ENCODE measurements around the gene GNPAT.

Gene GNPAT

GRCh38 chr1:231194843-231195516 is 46.0 kb upstream of the GNPAT start:
- Histone ChIP-seq H3K9me3 (ENCODE audit: insufficient read depth, low read length) (no peaks in the 10 kb centered on the region), H3K4me2 (ENCODE audit: low read length) (no peak overlapping the region), H3K9ac (ENCODE audit: low read length) (no peak overlapping the region), H3K4me1 (ENCODE audit: low read length) (no peaks in the 10 kb centered on the region), H4K20me1 (ENCODE audit: insufficient read depth, low read length) (no peaks in the 10 kb centered on the region), H3K4me3 (ENCODE audit: low read length) (no peak overlapping the region), H3K36me3 (replicated peaks; ENCODE audit: low read depth, low read length) (no peaks in the 10 kb centered on the region), H2AFZ (ENCODE audit: low read depth, low read length) (no peak overlapping the region), H3K27me3 (ENCODE audit: low read depth, low read length) (peaks cover 9% of the 10 kb centered on the region), H3K27ac (ENCODE audit: low read length) (no peak overlapping the region), H3K79me2 (ENCODE audit: low read length) (no peaks in the 10 kb centered on the region)
- TF ChIP-seq CTCF (IDR thresholded peaks at IDR 0.05; ENCODE audit: low read depth, low read length) (no peak), EZH2phosphoT487 (IDR thresholded peaks at IDR 0.05; ENCODE audit: low read depth) (no peak)

GRCh38 chr1:231196307-231196706 is 44.7 kb upstream of the GNPAT start:
- H3K4me1 ChIP-seq (ENCODE audit: low read length): no peaks in the 10 kb centered on the region
- no peaks in the 10 kb centered on the region for H3K79me2 ChIP-seq (ENCODE audit: low read length)
- no peak overlapping the region for H3K9ac ChIP-seq (ENCODE audit: low read length)
- no peak overlapping the region for H3K4me3 ChIP-seq (ENCODE audit: low read length)
- H3K4me2 ChIP-seq (ENCODE audit: low read length): no peak overlapping the region
- no peak overlapping the region for H2AFZ ChIP-seq (ENCODE audit: low read depth, low read length)
- peaks cover 23% of the 10 kb centered on the region for H3K27me3 ChIP-seq (ENCODE audit: low read depth, low read length)
- no peaks in the 10 kb centered on the region for H3K9me3 ChIP-seq (ENCODE audit: insufficient read depth, low read length)
- TF ChIP-seq CTCF (IDR thresholded peaks at IDR 0.05; ENCODE audit: low read depth, low read length) (no peak), EZH2phosphoT487 (IDR thresholded peaks at IDR 0.05; ENCODE audit: low read depth) (no peak)
- H4K20me1 ChIP-seq (ENCODE audit: insufficient read depth, low read length): no peaks in the 10 kb centered on the region
- no peaks in the 10 kb centered on the region for H3K36me3 ChIP-seq (replicated peaks; ENCODE audit: low read depth, low read length)
- H3K27ac ChIP-seq (ENCODE audit: low read length): no peak overlapping the region

- Histone ChIP-seq H3K36me3 (replicated peaks; ENCODE audit: low read depth, low read length) (no peaks in the 10 kb centered on the region), H3K27ac (ENCODE audit: low read length) (no peak overlapping the region), H2AFZ (ENCODE audit: low read depth, low read length) (no peak overlapping the region), H4K20me1 (ENCODE audit: insufficient read depth, low read length) (no peaks in the 10 kb centered on the region), H3K9ac (ENCODE audit: low read length) (no peak overlapping the region), H3K27me3 (ENCODE audit: low read depth, low read length) (peaks cover 27% of the 10 kb centered on the region), H3K4me1 (ENCODE audit: low read length) (no peaks in the 10 kb centered on the region), H3K4me2 (ENCODE audit: low read length) (no peak overlapping the region), H3K4me3 (ENCODE audit: low read length) (no peak overlapping the region), H3K79me2 (ENCODE audit: low read length) (no peaks in the 10 kb centered on the region), H3K9me3 (ENCODE audit: insufficient read depth, low read length) (no peaks in the 10 kb centered on the region)
- TF ChIP-seq EZH2phosphoT487 (IDR thresholded peaks at IDR 0.05; ENCODE audit: low read depth) (no peak), CTCF (IDR thresholded peaks at IDR 0.05; ENCODE audit: low read depth, low read length) (no peak)
These were observed 44.3 kb upstream of the GNPAT start for GRCh38 chr1:231196728-231197127.

DNA sequence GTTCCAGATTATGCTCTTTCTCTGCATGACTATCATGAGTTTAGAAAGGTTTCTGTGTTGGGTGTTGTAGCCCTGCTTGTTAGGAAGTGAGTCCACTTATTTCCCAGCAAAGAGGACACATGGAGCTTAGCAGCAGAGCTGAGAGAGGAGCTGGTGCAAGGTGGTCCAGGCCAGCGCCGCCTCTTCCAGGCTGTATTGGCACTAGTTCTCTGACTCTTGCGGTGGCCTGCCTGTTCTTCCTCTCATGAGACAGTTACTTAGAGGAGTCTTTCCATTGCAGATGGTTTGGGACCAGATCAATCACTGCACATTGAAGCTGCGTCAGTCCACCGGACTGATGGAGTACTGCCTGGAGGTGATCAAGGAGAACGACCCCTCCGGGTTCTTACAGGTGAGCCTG is 41.1 kb upstream of the GNPAT start:
- Histone ChIP-seq H2AFZ (ENCODE audit: low read depth, low read length) (no peak overlapping the region), H3K9me3 (ENCODE audit: insufficient read depth, low read length) (no peaks in the 10 kb centered on the region), H3K4me2 (ENCODE audit: low read length) (no peak overlapping the region), H3K79me2 (ENCODE audit: low read length) (no peaks in the 10 kb centered on the region), H3K27ac (ENCODE audit: low read length) (no peak overlapping the region), H3K9ac (ENCODE audit: low read length) (no peak overlapping the region), H3K36me3 (replicated peaks; ENCODE audit: low read depth, low read length) (no peaks in the 10 kb centered on the region), H4K20me1 (ENCODE audit: insufficient read depth, low read length) (no peaks in the 10 kb centered on the region), H3K4me3 (ENCODE audit: low read length) (no peak overlapping the region), H3K27me3 (ENCODE audit: low read depth, low read length) (peaks cover 54% of the 10 kb centered on the region), H3K4me1 (ENCODE audit: low read length) (no peaks in the 10 kb centered on the region)
- TF ChIP-seq CTCF (IDR thresholded peaks at IDR 0.05; ENCODE audit: low read depth, low read length) (no peak), EZH2phosphoT487 (IDR thresholded peaks at IDR 0.05; ENCODE audit: low read depth) (no peak)

Data from OCI-LY3 (cell line).